DMS79 (cell line): Measurements from ENCODE around the gene OR5B12.
"Not testable (repeated sequence)": the region's sequence is repeated elsewhere in the genome, so short reads cannot be mapped to it uniquely, and the experiment has no call there.

Experiments
- DNase-seq: peaks from one replicate; lab custom pipeline; 2025; lab: John Stamatoyannopoulos, UW

OR5B12 gene

DNA sequence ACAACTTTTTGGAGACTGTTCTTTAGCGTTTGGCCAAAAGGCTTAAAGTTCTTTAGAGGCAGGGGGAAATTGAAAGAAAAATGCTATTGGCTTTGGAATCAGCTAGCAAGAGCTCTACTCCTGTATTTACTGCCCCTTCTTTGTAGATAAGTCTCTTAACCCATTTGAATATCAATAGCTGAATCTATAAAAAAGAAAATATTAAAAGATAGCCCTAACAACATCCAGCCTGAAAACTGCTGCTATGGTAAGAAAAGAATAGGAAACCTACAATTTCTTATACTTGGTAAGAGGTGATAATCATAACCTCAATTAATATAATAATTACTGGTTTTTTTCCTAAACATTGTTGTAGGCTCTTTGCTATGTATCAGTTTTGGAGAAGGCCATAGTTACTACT is at the start of gene OR5B12:
Gene OR5B12, minus strand, starts transcription at position 101 of the 400 bp plus-strand sequence. CDS start 2,085 bp downstream, outside the sequence.
- no peak for DNase-seq

DNA sequence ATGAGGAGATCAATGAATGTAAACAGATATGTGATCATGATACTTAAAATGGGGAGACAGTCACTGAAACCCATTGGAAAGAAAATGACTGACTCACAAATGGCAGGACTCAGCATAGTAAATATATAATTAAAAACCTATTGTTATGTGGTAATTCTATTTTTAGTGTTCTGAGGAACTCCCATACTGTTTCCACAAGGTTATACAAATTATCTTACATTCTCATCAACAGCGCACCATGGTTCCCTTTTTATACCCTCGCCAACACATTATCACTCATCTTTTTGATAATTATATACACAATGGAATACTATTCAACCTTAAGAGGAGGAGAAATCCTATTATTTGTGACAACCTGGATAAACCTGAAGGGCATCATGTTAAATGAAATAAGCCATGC is 48.8 kb upstream of the OR5B12 start:
- no peak for DNase-seq

DNA sequence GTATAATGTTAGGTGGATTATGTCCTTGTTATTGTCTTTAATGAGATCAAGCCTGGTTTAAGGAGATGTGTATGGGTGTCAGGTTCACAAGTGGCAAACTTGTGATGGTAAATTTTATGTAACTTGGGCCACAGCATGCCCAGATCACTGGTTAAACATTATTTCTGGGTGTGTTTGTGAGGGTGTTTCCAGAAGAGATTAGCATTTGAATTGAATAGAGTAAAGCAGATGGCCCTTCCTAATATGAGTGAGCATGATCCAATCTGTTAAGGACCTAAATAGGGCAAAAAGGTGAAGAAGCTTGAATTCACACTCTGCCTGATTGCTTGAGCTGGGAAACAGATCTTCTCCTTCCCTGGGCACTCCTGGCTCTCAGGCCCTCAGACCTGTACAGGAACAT is 45.1 kb upstream of the OR5B12 start:
- DNase-seq, result no peak

DNA sequence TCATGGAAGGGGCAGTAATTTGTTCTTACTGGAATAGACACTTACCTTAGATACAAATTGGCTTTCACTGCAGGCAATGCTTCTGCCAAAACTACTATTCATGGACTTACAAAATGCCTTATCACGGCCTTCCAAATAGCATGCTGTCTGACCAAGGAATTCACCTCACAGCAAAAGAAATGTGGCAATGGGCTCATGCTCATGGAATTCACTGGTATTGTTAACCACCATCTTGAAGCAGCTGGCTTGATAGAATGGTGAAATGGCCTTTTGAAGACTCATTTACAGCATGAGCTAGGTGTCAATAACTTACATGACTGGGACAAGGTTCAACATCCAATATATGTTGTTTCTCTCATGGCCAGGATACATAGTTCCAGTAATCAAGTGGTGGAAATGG is 43.9 kb upstream of the OR5B12 start:
- no peak for DNase-seq

DNA sequence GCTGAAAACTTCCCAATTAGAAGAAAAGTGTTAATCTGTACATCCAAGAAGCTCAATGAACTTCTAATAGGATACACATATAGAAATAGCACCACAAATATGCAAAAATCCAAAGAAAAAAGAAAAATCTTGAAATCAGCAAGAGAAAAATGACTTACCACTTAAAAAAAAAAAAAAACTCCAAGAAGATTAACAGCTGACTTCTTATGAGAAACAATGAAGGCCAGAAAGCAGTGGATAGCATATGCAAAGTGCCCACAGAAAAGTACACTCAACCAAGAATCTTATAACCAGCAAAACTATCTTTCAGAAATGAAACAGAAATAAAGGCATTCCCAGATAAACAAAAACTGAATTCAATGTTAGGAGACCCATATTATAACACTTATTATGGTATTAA is 29.9 kb upstream of the OR5B12 start:
- no peak for DNase-seq

DNA sequence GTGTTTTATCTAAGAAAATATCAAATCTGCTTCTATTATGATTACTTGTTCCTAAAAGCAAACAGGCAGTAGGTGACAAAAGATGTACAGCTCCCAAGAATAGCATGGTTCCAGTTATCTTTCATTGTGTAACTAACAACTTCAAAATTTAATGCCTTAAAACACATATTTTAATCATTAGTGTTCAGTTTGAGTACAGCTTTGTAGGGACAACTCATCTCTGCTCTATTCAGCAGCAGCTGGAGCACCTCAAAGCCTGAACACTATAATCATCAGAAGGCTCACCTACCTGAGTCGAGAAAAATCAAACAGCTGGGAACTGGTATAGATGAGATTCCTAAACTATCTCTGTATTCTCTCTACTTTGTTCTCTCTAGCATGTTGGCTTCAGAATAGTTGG is 24.3 kb upstream of the OR5B12 start:
- DNase-seq, result no peak

DNA sequence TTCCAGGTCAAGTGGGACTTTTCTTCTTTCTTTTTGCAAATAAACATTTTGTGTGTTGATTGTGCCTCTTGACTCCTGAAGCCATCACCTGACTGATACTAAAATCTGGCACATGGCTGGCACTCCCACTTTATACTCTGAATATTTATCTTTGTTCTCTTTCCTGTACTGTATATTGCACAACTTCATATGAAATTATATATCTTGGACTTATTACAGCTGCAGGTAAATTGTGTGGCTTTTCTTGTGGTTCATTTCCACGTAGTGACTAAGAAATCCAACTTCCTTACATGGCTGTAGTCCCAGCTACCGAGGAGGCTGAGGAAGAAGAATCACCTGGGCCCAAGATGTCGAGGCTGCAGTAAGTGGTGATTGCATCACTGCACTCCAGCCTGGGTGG is 23.7 kb upstream of the OR5B12 start:
- DNase-seq, result no peak

DNA sequence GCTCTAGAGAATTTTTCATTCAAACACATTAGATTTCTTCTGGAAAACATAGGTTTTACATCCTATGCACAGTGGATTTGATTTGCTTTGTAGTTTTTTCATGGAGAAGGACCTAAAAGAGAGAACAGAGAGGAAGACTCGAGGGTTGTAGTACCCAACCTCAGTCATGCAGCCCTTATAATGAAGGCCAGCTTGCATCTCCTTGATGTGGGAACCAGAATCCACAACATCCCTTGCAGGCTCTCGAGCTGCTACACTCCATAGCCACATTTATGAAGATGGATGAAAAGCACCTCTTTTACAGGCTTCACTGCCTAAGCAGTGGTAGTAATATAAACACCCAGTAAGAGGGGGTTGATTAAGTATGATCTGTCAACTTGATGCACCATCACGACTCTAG is 9.5 kb upstream of the OR5B12 start:
- no peak for DNase-seq

- no peak for DNase-seq
Measured at GRCh38 chr11:58446294-58446693, 4.3 kb upstream of the OR5B12 start.

DNA sequence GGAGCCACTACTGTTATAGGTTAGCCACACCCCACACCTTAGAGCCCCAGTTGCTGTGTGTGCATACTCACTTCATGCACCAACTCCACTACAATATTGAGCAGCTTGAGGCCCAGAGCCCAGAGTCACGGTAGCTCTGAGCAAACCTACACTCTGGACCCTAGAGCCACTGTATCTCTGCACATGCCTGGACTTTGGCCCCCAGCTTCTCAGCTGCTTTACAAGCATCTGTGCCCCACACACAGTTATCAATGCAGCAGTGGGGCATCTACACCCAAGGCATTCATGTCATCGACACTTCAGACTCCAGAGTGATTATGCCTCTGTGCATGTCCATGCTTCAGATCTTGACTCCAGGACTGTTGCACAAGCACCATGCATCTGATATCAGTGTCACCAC is 2.3 kb upstream of the OR5B12 start:
- no peak for DNase-seq

DNA sequence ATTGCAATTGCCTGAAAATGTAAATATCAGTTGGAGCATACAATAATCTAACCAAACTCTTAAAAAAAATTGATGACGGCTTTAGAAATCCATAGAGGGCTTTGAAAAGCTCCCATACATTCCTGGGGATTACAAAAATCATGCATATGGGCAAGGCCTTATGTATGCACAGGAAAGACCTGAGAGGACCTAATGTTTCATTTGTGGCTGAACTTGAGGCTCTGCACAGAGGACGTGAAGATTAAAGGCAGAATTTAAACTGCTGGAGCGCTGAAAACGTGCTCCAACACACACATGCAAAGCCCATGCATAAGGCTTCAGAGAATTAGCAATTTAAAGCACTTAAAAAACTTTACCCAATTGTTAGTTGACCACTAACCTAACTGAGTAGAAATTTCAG is 3.5 kb downstream of the OR5B12 start:
- no peak for DNase-seq

- DNase-seq, result no peak
Measured at GRCh38 chr11:58434217-58434616, 7.8 kb downstream of the OR5B12 start.

DNA sequence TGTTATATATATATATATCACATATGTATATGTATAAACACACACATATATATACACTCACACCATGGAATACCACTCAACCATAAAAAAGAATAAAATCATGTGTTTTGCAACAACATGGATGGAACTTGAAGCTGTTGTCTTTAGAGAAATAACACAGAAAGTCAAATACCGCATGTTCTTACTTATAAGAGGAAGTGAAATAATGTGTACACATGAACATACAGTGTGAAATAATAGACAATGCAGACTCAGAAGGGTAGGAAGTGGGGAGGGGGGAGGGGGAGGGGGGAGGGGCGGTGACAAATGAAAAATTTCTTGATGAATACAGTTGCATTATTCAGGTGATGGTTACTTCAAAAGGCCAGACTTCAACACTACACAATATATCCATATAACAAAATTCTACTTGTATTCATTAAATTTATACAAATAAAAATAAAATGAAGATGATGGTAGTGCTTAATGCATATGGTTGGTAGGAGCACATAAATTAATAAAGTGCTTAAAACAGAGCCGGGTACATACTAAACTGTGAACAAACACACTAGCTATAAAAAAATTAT is 8.3 kb downstream of the OR5B12 start:
- DNase-seq, result no peak

GRCh38 chr11:58429273-58429672 is 12.8 kb downstream of the OR5B12 start:
- no peak for DNase-seq

DNA sequence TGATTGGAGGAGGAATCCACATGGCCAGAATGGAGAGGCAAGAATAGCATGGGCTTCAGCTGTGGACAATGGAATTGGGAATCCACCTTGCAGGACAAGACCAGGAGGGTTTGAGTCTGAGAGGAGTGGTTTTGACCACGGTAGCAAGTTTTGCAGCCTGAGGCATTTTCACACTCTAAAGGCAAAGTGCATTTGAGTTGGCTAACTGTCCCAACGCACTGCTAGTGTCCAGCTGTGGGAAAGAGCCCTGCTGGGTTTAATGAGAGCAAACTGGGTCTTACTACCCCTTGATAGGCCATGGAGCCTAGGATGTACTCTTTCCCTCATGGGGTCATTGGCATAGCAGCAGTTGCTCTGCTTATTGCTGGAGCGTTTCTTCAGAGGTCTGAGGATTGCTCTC is 14.0 kb downstream of the OR5B12 start, which contains the start of gene OR5B2:
Gene OR5B2, minus strand, starts transcription at position 101 of the 400 bp plus-strand sequence. CDS start 4,860 bp downstream, outside the sequence.
- no peak for DNase-seq

GRCh38 chr11:58406774-58407173 is 35.3 kb downstream of the OR5B12 start, which contains the start of gene OR5B3:
OR5B3 (minus strand) TSS chr11:58406874; CDS start chr11:58403409, 3,465 bp downstream.
- no peak for DNase-seq

- not testable (repeated sequence) for DNase-seq
Measured at GRCh38 chr11:58399622-58400021, 42.4 kb downstream of the OR5B12 start.

DNA sequence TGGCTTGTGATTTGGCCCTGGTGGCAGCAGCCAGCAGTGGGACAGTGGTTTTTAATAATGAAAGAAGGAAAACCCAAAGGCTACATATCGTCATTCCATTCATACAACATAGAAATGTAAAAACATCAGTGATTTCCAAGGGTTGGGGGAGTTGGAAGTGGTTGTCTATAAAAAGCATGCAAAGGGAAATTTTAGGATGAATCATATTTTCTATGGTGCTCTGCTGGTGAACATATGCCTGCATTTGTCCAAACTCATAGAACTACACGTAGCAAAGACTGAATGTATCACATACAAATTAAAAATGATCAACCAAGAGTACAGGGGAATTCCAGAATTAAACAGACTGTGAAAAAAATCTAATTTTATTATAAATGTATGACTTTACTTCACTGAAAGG is 46.5 kb downstream of the OR5B12 start:
- no peak for DNase-seq

DNA sequence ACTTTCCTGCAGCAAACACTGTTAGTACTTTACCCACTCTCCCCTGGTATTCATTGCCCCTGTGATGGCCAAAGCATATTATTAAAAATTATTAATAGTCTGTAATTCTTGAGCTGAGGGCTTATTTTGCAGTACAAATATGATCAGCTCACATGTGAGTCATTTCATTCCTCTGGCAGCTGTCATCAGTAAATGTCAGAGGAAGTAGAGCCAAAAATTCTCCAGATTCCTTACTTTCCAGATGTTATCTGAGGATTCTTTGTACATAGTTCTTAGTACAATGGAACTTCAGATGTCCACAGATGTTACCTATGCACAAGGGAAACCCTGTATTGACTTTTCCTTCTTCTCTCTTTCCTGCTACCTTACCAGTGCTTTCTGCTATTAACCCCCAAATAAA is 47.8 kb downstream of the OR5B12 start:
- no peak for DNase-seq

DNA sequence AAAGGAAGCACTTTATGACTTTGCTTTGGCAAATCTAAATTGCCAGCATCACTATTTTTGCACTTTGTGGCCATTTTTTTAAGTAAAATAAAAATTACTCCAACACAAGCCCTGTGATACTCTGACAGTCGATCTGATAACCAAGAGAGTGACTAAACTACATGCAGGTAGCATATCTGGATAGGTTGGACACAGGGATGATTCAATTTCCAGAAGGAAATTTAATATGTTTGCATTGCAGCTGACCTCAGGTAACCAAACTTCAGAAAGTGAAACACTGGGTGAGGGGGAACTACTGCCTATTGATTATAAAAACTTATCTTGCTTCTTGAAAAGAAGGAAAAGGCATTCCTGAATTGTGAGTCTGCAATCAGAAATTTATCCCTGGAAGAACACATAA is 49.3 kb downstream of the OR5B12 start:
- DNase-seq, result no peak

GRCh38 chr11:58391879-58392278 is 50.2 kb downstream of the OR5B12 start:
- no peak for DNase-seq

DNA sequence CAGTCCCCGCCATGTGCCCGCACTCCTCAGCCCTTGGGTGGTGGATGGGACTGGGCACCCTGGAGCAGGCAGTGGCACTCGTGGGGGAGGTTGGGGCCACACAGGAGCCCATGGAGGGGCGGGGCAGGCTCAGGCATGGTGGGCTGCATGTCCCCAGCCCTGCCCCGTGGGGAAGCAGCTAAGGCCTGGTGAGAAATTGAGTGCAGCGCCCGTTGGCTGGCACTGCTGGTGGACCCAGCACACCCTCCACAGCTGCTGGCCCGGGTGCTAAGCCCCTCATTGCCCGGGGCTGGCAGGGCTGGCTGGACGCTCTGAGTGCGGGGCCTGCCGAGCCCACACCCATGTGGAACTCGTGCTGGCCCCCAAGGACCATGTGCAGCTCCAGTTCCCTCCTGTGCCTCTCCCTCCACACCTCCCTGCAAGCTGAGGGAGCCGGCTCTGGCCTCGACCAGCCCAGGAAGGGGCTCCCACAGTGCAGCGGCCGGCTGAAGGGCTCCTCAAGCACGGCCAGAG is 51.4 kb downstream of the OR5B12 start:
- DNase-seq, result no peak
